ENCODE data around the gene TRMU.

- TF ChIP-seq POLR2AphosphoS5 (IDR thresholded peaks at IDR 0.05; ENCODE audit: low read depth, low read length) (no peak), CTCF (IDR thresholded peaks at IDR 0.05) (no peak), TCF7L2 (IDR thresholded peaks at IDR 0.05; ENCODE audit: low read depth, low read length) (no peak)
Measured at GRCh38 chr22:46286941-46287872, 48.3 kb upstream of the TRMU start.
